ENCODE measurements around the gene ZNF560. TPM values are rescaled to one million over a fixed set of nuclear protein-coding genes. Genes with fewer than 3 reads are reported as not detected.

Gene ZNF560
- total and polyA plus RNA-seq, 2 donors (not counting 1 experiment from before 2014, with no cell fraction given): 0.61 to 7.3 TPM

DNA sequence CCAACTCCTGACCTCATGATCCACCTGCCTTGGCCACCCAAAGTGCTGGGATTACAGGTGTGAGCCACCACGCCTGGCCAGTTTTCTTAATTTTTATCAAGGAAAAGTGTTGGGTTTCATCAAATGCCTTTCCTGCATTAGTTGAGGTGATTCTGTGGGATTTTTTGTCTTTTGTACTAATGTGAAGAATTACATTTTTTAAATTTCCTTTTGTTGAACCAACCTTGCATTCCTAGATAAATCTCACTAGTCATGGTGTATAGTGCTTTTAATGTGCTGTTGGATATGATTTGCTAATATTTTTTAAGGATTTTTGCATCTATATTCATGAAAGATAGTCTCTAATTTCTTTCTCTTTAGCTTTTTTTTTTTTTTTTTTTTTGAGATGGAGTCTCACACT is 2.4 kb upstream of the ZNF560 start:
- Histone ChIP-seq H3K27ac (ENCODE audit: insufficient read depth, low read length) (no peak overlapping the region), H3K9me3 (ENCODE audit: control insufficient read depth, insufficient read depth, low read depth, low read length) (no peaks in the 10 kb centered on the region), H3K36me3 (ENCODE audit: control insufficient read depth, insufficient read depth, low read length) (no peaks in the 10 kb centered on the region), H3K9ac (ENCODE audit: insufficient read depth, low read length) (no peak overlapping the region), H3K79me2 (ENCODE audit: control insufficient read depth, insufficient read depth, low read length) (no peaks in the 10 kb centered on the region), H3K4me1 (ENCODE audit: control insufficient read depth, extremely low read depth, insufficient read depth, low read length) (no peaks in the 10 kb centered on the region), H3K4me2 (ENCODE audit: extremely low read depth, insufficient read depth, low read length) (no peak overlapping the region), H3K4me3 (replicated peaks in 1 of 4; ENCODE audit: control extremely low read depth in 1 of 4, insufficient read depth in 1 of 4, low read depth in 3 of 4, low read length in 4 of 4) (no peak overlapping the region), H3K27me3 (ENCODE audit: control insufficient read depth, insufficient read depth, low read length) (no peaks in the 10 kb centered on the region), H4K20me1 (ENCODE audit: control insufficient read depth, extremely low read depth, insufficient read depth, low read length) (no peaks in the 10 kb centered on the region), H2AFZ (ENCODE audit: low read length) (no peak overlapping the region)
- TF ChIP-seq, protein P1, sequence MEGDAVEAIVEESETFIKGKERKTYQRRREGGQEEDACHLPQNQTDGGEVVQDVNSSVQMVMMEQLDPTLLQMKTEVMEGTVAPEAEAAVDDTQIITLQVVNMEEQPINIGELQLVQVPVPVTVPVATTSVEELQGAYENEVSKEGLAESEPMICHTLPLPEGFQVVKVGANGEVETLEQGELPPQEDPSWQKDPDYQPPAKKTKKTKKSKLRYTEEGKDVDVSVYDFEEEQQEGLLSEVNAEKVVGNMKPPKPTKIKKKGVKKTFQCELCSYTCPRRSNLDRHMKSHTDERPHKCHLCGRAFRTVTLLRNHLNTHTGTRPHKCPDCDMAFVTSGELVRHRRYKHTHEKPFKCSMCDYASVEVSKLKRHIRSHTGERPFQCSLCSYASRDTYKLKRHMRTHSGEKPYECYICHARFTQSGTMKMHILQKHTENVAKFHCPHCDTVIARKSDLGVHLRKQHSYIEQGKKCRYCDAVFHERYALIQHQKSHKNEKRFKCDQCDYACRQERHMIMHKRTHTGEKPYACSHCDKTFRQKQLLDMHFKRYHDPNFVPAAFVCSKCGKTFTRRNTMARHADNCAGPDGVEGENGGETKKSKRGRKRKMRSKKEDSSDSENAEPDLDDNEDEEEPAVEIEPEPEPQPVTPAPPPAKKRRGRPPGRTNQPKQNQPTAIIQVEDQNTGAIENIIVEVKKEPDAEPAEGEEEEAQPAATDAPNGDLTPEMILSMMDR (conservative IDR thresholded peaks at IDR 0.05 in 1 of 2, IDR thresholded peaks at IDR 0.05 in 1 of 2; ENCODE audit: low read depth in 1 of 2, low read length in 2 of 2): no peak
- TF ChIP-seq EZH2 (IDR thresholded peaks at IDR 0.05; ENCODE audit: low read length, missing control alignments): no peak
- no peak for DNase-seq (ENCODE audit: low read depth in 2 of 2)

DNA sequence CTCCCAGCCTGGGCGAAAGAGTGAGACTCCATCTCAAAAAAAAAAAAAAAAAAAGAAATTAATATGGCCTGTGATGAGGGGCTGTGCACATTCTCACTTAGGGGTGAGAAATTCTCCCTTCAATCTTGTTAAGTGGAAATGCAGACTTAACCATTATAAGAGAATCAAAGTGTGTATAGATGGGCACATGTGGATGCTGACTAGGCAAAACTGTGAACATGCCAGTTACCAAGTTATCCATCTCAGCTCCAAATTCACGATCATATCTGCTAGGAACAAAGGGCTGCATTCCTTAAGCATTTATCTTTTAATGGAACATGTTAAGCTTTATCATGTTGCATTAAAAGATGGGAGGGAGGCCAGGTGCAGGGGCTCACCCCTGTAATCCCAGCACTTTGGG is 4.3 kb downstream of the ZNF560 start:
- no peak for TF ChIP-seq EZH2 (IDR thresholded peaks at IDR 0.05; ENCODE audit: low read length, missing control alignments)
- TF ChIP-seq, protein P1 (conservative IDR thresholded peaks at IDR 0.05 in 1 of 2, IDR thresholded peaks at IDR 0.05 in 1 of 2; ENCODE audit: low read depth in 1 of 2, low read length in 2 of 2): no peak
- Histone ChIP-seq H3K9me3 (ENCODE audit: control insufficient read depth, insufficient read depth, low read depth, low read length) (no peaks in the 10 kb centered on the region), H3K4me1 (ENCODE audit: control insufficient read depth, extremely low read depth, insufficient read depth, low read length) (no peaks in the 10 kb centered on the region), H3K27me3 (ENCODE audit: control insufficient read depth, insufficient read depth, low read length) (no peaks in the 10 kb centered on the region), H4K20me1 (ENCODE audit: control insufficient read depth, extremely low read depth, insufficient read depth, low read length) (no peaks in the 10 kb centered on the region), H3K4me3 (replicated peaks in 1 of 4; ENCODE audit: control extremely low read depth in 1 of 4, insufficient read depth in 1 of 4, low read depth in 3 of 4, low read length in 4 of 4) (no peak overlapping the region), H3K4me2 (ENCODE audit: extremely low read depth, insufficient read depth, low read length) (no peak overlapping the region), H3K36me3 (ENCODE audit: control insufficient read depth, insufficient read depth, low read length) (no peaks in the 10 kb centered on the region), H3K27ac (ENCODE audit: insufficient read depth, low read length) (no peak overlapping the region), H2AFZ (ENCODE audit: low read length) (no peak overlapping the region), H3K9ac (ENCODE audit: insufficient read depth, low read length) (no peak overlapping the region), H3K79me2 (ENCODE audit: control insufficient read depth, insufficient read depth, low read length) (no peaks in the 10 kb centered on the region)
- no peak for DNase-seq (ENCODE audit: low read depth in 2 of 2)

DNA sequence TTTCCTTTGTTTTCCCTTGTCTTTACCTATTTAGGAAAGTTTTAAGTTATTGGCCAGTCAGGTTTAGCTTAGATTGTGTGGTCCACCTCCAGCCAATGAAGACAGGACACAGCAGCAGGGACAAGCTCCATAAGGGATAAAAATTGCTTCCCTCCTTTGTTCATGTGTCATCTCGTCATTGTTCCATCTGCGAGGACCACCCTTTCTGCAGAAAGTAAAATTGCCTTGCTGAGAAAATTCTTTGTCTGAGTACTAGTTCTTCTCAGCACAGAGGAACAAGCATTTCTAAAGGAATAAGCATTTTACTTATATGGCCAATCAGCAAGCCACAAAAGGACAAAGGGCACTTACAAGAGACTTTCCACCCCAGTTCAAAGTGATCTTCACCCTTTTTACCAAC is 11.4 kb downstream of the ZNF560 start:
- no peaks in the 10 kb centered on the region for H3K79me2 ChIP-seq (ENCODE audit: control insufficient read depth, insufficient read depth, low read length)
- H3K27me3 ChIP-seq (ENCODE audit: control insufficient read depth, insufficient read depth, low read length): no peaks in the 10 kb centered on the region
- no peak for TF ChIP-seq EZH2 (IDR thresholded peaks at IDR 0.05; ENCODE audit: low read length, missing control alignments)
- TF ChIP-seq, protein P1 (conservative IDR thresholded peaks at IDR 0.05 in 1 of 2, IDR thresholded peaks at IDR 0.05 in 1 of 2; ENCODE audit: low read depth in 1 of 2, low read length in 2 of 2): no peak
- H3K36me3 ChIP-seq (ENCODE audit: control insufficient read depth, insufficient read depth, low read length): no peaks in the 10 kb centered on the region
- no peaks in the 10 kb centered on the region for H3K9me3 ChIP-seq (ENCODE audit: control insufficient read depth, insufficient read depth, low read depth, low read length)
- H3K4me3 ChIP-seq (replicated peaks in 1 of 4; ENCODE audit: control extremely low read depth in 1 of 4, insufficient read depth in 1 of 4, low read depth in 3 of 4, low read length in 4 of 4): no peak overlapping the region
- H4K20me1 ChIP-seq (ENCODE audit: control insufficient read depth, extremely low read depth, insufficient read depth, low read length): no peaks in the 10 kb centered on the region
- no peaks in the 10 kb centered on the region for H3K4me1 ChIP-seq (ENCODE audit: control insufficient read depth, extremely low read depth, insufficient read depth, low read length)
- H3K27ac ChIP-seq (ENCODE audit: insufficient read depth, low read length): no peak overlapping the region
- no peak for DNase-seq (ENCODE audit: low read depth in 2 of 2)
- H3K9ac ChIP-seq (ENCODE audit: insufficient read depth, low read length): no peak overlapping the region
- H2AFZ ChIP-seq (ENCODE audit: low read length): no peak overlapping the region
- no peak overlapping the region for H3K4me2 ChIP-seq (ENCODE audit: extremely low read depth, insufficient read depth, low read length)
